H1 (cell line): Measurements from ENCODE around the gene DPP10. TPM values are rescaled to one million over a fixed set of nuclear protein-coding genes. Genes with fewer than 3 reads are reported as not detected.

Experiments used
- CTCF ChIA-PET: fragments of 300-600 bp; sonication (Branson Sonifier 250); formaldehyde crosslinking; loops from one replicate; lab custom pipeline; 2021; ENCODE audit not compliant: partially characterized antibody; lab: Charles Lee
- POLR2A ChIA-PET: fragments of 300-600 bp; sonication (Branson Sonifier 250); formaldehyde crosslinking; loops from one replicate; lab custom pipeline; 2021; ENCODE audit warnings: inconsistent platforms; ENCODE audit not compliant: partially characterized antibody; lab: Charles Lee
- DNase-seq, 2 experiments: peaks; one replicate each; pipeline versions ENCODE4 v3.0.0 to v3.0.0-alpha.2; 2010 to 2022; ENCODE audit warnings: low spot score in 2 of 2, low read depth in 1 of 2, mixed read lengths in 1 of 2
- FAIRE-seq: peaks from 2 replicates; lab custom pipeline; 2011; peaks lifted over from hg19 to GRCh38; lab: Jason Lieb, UNC
- H2AFZ ChIP-seq: 2 replicates; pipeline ENCODE4 v1.8.1; 2012; ENCODE audit warnings: low read length, inconsistent platforms
- H2AK5ac ChIP-seq: 2 replicates; pipeline ENCODE4 v1.6.1; 2013; ENCODE audit warnings: low read depth, low read length
- H2BK120ac ChIP-seq: replicated peaks from 2 replicates; pipeline ENCODE3; 2013; ENCODE audit warnings: low read depth, low read length, inconsistent platforms
- H2BK12ac ChIP-seq: 2 replicates; pipeline ENCODE4 v1.6.1; 2013; ENCODE audit warnings: low read depth, low read length
- H2BK15ac ChIP-seq: 2 replicates; pipeline ENCODE4 v1.6.1; 2013; ENCODE audit warnings: low read length
- H2BK20ac ChIP-seq: 2 replicates; pipeline ENCODE4 v1.6.1; 2013; ENCODE audit warnings: low read length
- H2BK5ac ChIP-seq: 2 replicates; pipeline ENCODE4 v1.6.1; 2013; ENCODE audit warnings: low read depth, low read length
- H3K14ac ChIP-seq: 2 replicates; pipeline ENCODE4 v1.6.1; 2013; ENCODE audit warnings: inconsistent platforms; ENCODE audit not compliant: insufficient read length
- H3K18ac ChIP-seq: 2 replicates; pipeline ENCODE4 v1.6.1; 2013; ENCODE audit warnings: low read length; ENCODE audit errors: extremely low read depth
- H3K23ac ChIP-seq: 2 replicates; pipeline ENCODE4 v1.6.1; 2013; ENCODE audit warnings: inconsistent platforms; ENCODE audit not compliant: insufficient read length
- H3K23me2 ChIP-seq: 2 replicates; pipeline ENCODE4 v1.6.1; 2013; ENCODE audit warnings: low read depth, low read length
- H3K27ac ChIP-seq: 2 replicates; pipeline ENCODE4 v1.6.1; 2011; ENCODE audit warnings: low read depth, low read length, inconsistent platforms
- H3K27me3 ChIP-seq, 4 experiments: replicated peaks in 1 of 4; 1 replicate in 1 of 4; 2 replicates in 3 of 4; pipeline versions ENCODE4 v1.6.1 to v1.8.1; 2011 to 2013; ENCODE audit warnings: low read length in 3 of 4, mild to moderate bottlenecking in 3 of 4, inconsistent platforms in 2 of 4, mixed read lengths in 2 of 4, moderate library complexity in 1 of 4; ENCODE audit not compliant: control insufficient read depth in 3 of 4, insufficient read depth in 3 of 4; ENCODE audit errors: extremely low read depth in 1 of 4
- H3K36me3 ChIP-seq, 4 experiments: 2 replicates each; pipeline versions ENCODE4 v1.6.1 to v1.8.1; 2011 to 2013; ENCODE audit warnings: mild to moderate bottlenecking in 4 of 4, low read length in 3 of 4, moderate library complexity in 2 of 4, control low read depth in 1 of 4, inconsistent platforms in 1 of 4; ENCODE audit not compliant: insufficient read depth in 4 of 4, control insufficient read depth in 2 of 4
- H3K4ac ChIP-seq: replicated peaks from 2 replicates; pipeline ENCODE3; 2013; ENCODE audit warnings: low read length, low read depth, mixed read lengths, inconsistent platforms; ENCODE audit not compliant: insufficient read length
- H3K4me1 ChIP-seq, 4 experiments: replicated peaks in 1 of 4; 1 replicate in 1 of 4; 2 replicates in 3 of 4; pipeline versions ENCODE4 v1.6.1 to v1.8.1; 2011 to 2013; ENCODE audit warnings: low read length in 3 of 4, inconsistent platforms in 2 of 4, mixed read lengths in 1 of 4; ENCODE audit not compliant: insufficient read depth in 4 of 4, control insufficient read depth in 3 of 4
- H3K4me2 ChIP-seq, 2 experiments: 2 replicates each; pipeline versions ENCODE4 v1.6.1 to v1.8.1; 2011 to 2013; ENCODE audit warnings: low read depth in 2 of 2, low read length in 2 of 2, control low read depth in 1 of 2, inconsistent platforms in 1 of 2, mild to moderate bottlenecking in 1 of 2; ENCODE audit not compliant: insufficient read depth in 1 of 2
- H3K4me3 ChIP-seq, 4 experiments: fragments of 200-600, 300-600 bp in 1 of 4; sonication (generic), shearing (Covaris generic), sonication (Bioruptor Twin) in 1 of 4; 2 replicates each; pipeline versions ENCODE4 v1.5.1 to v1.8.1; 2011 to 2016; ENCODE audit warnings: low read length in 4 of 4, low read depth in 3 of 4, control low read depth in 2 of 4, inconsistent platforms in 2 of 4, mild to moderate bottlenecking in 2 of 4, mixed read lengths in 1 of 4, moderate library complexity in 1 of 4; ENCODE audit not compliant: insufficient read depth in 2 of 4; ENCODE audit errors: extremely low read depth in 1 of 4
- H3K56ac ChIP-seq: replicated peaks from 2 replicates; pipeline ENCODE3; 2013; ENCODE audit warnings: low read depth, mild to moderate bottlenecking, mixed read lengths, low read length, inconsistent platforms; ENCODE audit not compliant: insufficient read length
- H3K79me1 ChIP-seq: 2 replicates; pipeline ENCODE4 v1.6.1; 2013; ENCODE audit warnings: low read depth, low read length, control low read depth
- H3K79me2 ChIP-seq, 2 experiments: 2 replicates each; pipeline versions ENCODE4 v1.6.1 to v1.8.1; 2012 to 2013; ENCODE audit warnings: low read length in 2 of 2, mild to moderate bottlenecking in 2 of 2, inconsistent platforms in 1 of 2; ENCODE audit not compliant: insufficient read depth in 2 of 2, control insufficient read depth in 1 of 2
- H3K9ac ChIP-seq, 4 experiments: replicated peaks in 1 of 4; 1 replicate in 1 of 4; 2 replicates in 3 of 4; pipeline versions ENCODE4 v1.6.1 to v1.8.1; 2011 to 2013; ENCODE audit warnings: low read depth in 3 of 4, low read length in 3 of 4, control low read depth in 2 of 4, mild to moderate bottlenecking in 2 of 4, moderate library complexity in 2 of 4, inconsistent platforms in 1 of 4; ENCODE audit errors: extremely low read depth in 1 of 4
- H3K9me3 ChIP-seq, 2 experiments: 2 replicates each; pipeline versions ENCODE4 v1.6.1 to v1.8.1; 2012 to 2013; ENCODE audit warnings: mild to moderate bottlenecking in 2 of 2, moderate library complexity in 2 of 2, control low read depth in 1 of 2, inconsistent platforms in 1 of 2, low read depth in 1 of 2, low read length in 1 of 2, mixed read lengths in 1 of 2; ENCODE audit not compliant: insufficient read depth in 2 of 2
- H4K20me1 ChIP-seq, 2 experiments: replicated peaks in 1 of 2; 2 replicates each; pipeline versions ENCODE3 to v1.8.1; 2011 to 2013; ENCODE audit warnings: inconsistent platforms in 2 of 2, low read length in 2 of 2, mild to moderate bottlenecking in 1 of 2; ENCODE audit not compliant: insufficient read depth in 2 of 2, control insufficient read depth in 1 of 2
- H4K5ac ChIP-seq: 2 replicates; pipeline ENCODE4 v1.6.1; 2013; ENCODE audit warnings: low read length, low read depth, mixed read lengths, inconsistent platforms; ENCODE audit not compliant: insufficient read length
- H4K8ac ChIP-seq: 2 replicates; pipeline ENCODE4 v1.8.0; 2013; ENCODE audit warnings: mild to moderate bottlenecking, moderate library complexity, low read length, inconsistent platforms; ENCODE audit not compliant: insufficient read depth; ENCODE audit errors: extremely low read depth
- H4K91ac ChIP-seq: replicated peaks from 2 replicates; pipeline ENCODE3; 2013; ENCODE audit warnings: low read length, mixed read lengths, inconsistent platforms; ENCODE audit not compliant: insufficient read length
- CHD2 ChIP-seq: IDR thresholded peaks from 2 replicates; pipeline ENCODE4 v1.6.1; 2012; ENCODE audit warnings: low read length, improper control_type of control experiment
- EZH2 ChIP-seq: fragments of 200-600 bp; sonication (generic); IDR thresholded peaks from 2 replicates; pipeline ENCODE4 v1.7.1; 2012; ENCODE audit warnings: low read depth, mild to moderate bottlenecking, moderate library complexity, low read length, inconsistent platforms; ENCODE audit not compliant: severe bottlenecking
- KDM4A ChIP-seq: IDR thresholded peaks from one replicate; pipeline ENCODE4 v1.7.1; 2012; ENCODE audit warnings: low read depth, mild to moderate bottlenecking, moderate library complexity, low read length, inconsistent platforms; ENCODE audit not compliant: severe bottlenecking
- PHF8 ChIP-seq: fragments of 200-600 bp; sonication (generic); conservative IDR thresholded peaks from 2 replicates; pipeline ENCODE4 v1.7.1; 2012; ENCODE audit warnings: low read depth, mild to moderate bottlenecking, inconsistent platforms, low read length, moderate library complexity
- WGBS, 2 experiments: shearing (Covaris generic) in 1 of 2; methylation state at CpG; one replicate each; pipeline versions ENCODE4 v1.1.6 to v1.1.7; 2013 to 2015; ENCODE audit warnings: low lambda C conversion rate in 2 of 2, mixed read lengths in 2 of 2, inconsistent platforms in 1 of 2, low coverage in 1 of 2, missing lambda C conversion rate in 1 of 2; ENCODE audit not compliant: insufficient replicate concordance in 2 of 2, insufficient coverage in 1 of 2, insufficient read length in 1 of 2; ENCODE audit errors: extremely low coverage in 1 of 2, missing lambda C conversion rate in 1 of 2; 5-methylcytosine and 5-hydroxymethylcytosine counted together
- polyA plus RNA-seq, 7 experiments: library from polyadenylated mRNA; depleted of rRNA in 3 of 7; stranded (reverse) in 5 of 7; unstranded in 2 of 7; fragments of >200 nt in 5 of 7; fragments of 200-250 nt in 2 of 7; gene quantifications; 1 replicate in 5 of 7; 2 replicates in 1 of 7; 4 replicates in 1 of 7; pipeline versions ENCODE4 v1.2.1 to v1.2.3, GENCODE V29; 2011 to 2013; ENCODE audit warnings: missing spikeins in 2 of 7, mixed read lengths in 2 of 7
- total RNA-seq: library from RNA; stranded (reverse); fragmentation: NEBNext Ultra II Directional; extraction: Animal tissue kit (Norgen Biotek cat#: 25700); gene quantifications from 2 replicates; pipeline ENCODE4 v1.2.1, GENCODE V29; 2021
- TF ChIP-seq, protein P1 (sequence below): IDR thresholded peaks from 2 replicates; pipeline ENCODE4 v1.6.1; 2011; ENCODE audit warnings: low read depth, mild to moderate bottlenecking, low read length; ENCODE audit not compliant: insufficient read depth
- TF ChIP-seq, protein P2 (sequence below): IDR thresholded peaks from 2 replicates; pipeline ENCODE4 v1.6.1; 2012; ENCODE audit warnings: inconsistent platforms
- TF ChIP-seq, protein P3 (sequence below): IDR thresholded peaks from 2 replicates; pipeline ENCODE4 v1.6.1; 2012; ENCODE audit warnings: inconsistent platforms

Gene DPP10
- total and polyA plus RNA-seq, 2 of the 8 experiments (the other 6 are each of a cell fraction or from before 2014, with no cell fraction given), result 3.3 to 7.2 TPM

DNA sequence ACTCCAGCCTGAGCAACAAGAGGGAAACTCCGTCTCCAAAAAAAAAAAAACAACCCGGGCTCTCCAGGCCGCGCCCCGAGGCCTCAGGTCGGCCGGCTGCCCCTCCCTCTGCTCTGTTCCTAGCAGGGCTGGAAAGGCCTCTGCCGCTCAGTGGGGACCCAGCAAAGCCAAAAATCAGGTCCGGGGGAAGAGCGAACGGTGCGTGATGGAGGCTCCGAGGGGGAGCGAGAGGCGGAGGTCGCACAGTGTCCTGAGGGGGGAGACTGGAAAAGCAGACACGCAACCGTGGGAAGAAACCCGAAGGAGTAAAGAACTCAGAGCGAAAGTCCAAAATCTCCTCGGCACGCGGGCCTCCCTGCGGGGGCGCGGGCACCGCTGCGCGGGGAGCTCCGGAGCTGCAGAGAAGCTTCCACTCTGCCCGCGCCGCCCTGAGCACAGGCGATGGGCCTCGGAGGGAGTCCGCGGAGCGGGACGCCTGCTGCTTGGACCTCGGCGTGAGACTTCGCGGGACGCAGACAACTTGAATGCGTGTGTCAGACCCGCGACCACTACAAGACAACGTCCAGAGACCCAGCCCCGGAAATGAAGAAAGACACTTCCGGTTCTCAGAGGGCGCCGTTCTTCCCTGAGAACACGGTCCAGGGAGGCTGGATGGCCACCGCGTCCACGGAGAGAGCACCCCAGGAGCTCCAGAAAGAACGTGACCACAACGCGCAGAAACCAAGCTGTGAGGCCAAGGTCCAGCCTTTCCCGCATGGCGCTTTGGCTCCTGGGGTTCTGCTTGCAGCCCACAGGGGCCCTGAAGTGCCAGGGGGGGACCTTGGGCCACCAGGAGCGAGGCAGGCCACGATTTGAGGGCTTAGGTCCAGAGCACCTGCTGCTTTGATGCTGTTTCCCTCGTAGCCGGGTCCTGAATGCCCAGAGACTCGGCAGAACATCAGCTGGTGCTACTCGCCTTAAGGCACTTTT, 219.8 kb downstream of the DPP10 start:
- Histone ChIP-seq H3K79me1 (no peaks in the 10 kb centered on the region), H3K4me3 (peak overlapping the region; percentile 34 to 58 (median 40)), H2BK12ac (no peak overlapping the region; the same call in 1 of the 2 replicates), H2BK5ac (no peak overlapping the region), H3K18ac (peak overlapping the region; percentile 71; the same call in 1 of the 2 replicates), H2BK120ac (no peak overlapping the region), H3K4me1 (peaks cover 0 to 4% (median 0%) of the 10 kb centered on the region in 4 experiments; a peak in 1 of 7 replicates), H2BK15ac (no peak overlapping the region), H2AFZ (peak overlapping the region; percentile 81), H3K27ac (no peak overlapping the region), H3K14ac (no peak overlapping the region), H3K4ac (no peak overlapping the region), H3K9ac (no peak overlapping the region; a peak in 2 of 7 replicates), H3K23me2 (no peaks in the 10 kb centered on the region), H4K91ac (no peak overlapping the region), H3K56ac (no peak overlapping the region), H2AK5ac (no peak overlapping the region), H3K23ac (no peak overlapping the region), H4K20me1 (no peaks in the 10 kb centered on the region), H3K4me2 (peak overlapping the region; percentile 52 to 64), H3K36me3 (no peaks in the 10 kb centered on the region), H4K5ac (peak overlapping the region; percentile 19), H2BK20ac (no peak overlapping the region), H4K8ac (peak overlapping the region; percentile 83; the same call in 1 of the 2 replicates), H3K9me3 (no peaks in the 10 kb centered on the region), H3K79me2 (no peaks in the 10 kb centered on the region), H3K27me3 (no peaks in the 10 kb centered on the region)
- peak in 1 of 2 experiments; percentile 47 for DNase-seq
- 51% methylated on average over 52 of the region's 67 CpGs; no CpG with 5 or more reads in 1 of the 2 experiments for WGBS, 2 experiments
- ChIA-PET CTCF (interaction anchor here (0.6 kb wide), 1 partner anchor 763 kb away, joined by 3 read pairs; no protein-coding TSS in a partner anchor), POLR2A (no interaction called here)
- FAIRE-seq, result no peak
- TF ChIP-seq, protein P1, sequence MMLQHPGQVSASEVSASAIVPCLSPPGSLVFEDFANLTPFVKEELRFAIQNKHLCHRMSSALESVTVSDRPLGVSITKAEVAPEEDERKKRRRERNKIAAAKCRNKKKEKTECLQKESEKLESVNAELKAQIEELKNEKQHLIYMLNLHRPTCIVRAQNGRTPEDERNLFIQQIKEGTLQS, result no peak
- TF ChIP-seq, protein P2, sequence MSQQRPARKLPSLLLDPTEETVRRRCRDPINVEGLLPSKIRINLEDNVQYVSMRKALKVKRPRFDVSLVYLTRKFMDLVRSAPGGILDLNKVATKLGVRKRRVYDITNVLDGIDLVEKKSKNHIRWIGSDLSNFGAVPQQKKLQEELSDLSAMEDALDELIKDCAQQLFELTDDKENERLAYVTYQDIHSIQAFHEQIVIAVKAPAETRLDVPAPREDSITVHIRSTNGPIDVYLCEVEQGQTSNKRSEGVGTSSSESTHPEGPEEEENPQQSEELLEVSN, result peak; percentile 65; the same call in 1 of the 2 replicates
- TF ChIP-seq KDM4A (peak; percentile 92), PHF8 (0 out of 2 replicates have a peak, but pooled peaks have one; percentile 22), EZH2 (no peak), CHD2 (no peak)
- TF ChIP-seq, protein P3, sequence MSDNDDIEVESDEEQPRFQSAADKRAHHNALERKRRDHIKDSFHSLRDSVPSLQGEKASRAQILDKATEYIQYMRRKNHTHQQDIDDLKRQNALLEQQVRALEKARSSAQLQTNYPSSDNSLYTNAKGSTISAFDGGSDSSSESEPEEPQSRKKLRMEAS, result peak; percentile 24; the same call in 1 of the 2 replicates
